ENCODE measurements around the gene CNOT4. TPM values are rescaled to one million over a fixed set of nuclear protein-coding genes. Genes with fewer than 3 reads are reported as not detected.

Gene CNOT4
- total and polyA plus RNA-seq, 5 donors = 9.9 to 33.1 (median 28.3) TPM

DNA sequence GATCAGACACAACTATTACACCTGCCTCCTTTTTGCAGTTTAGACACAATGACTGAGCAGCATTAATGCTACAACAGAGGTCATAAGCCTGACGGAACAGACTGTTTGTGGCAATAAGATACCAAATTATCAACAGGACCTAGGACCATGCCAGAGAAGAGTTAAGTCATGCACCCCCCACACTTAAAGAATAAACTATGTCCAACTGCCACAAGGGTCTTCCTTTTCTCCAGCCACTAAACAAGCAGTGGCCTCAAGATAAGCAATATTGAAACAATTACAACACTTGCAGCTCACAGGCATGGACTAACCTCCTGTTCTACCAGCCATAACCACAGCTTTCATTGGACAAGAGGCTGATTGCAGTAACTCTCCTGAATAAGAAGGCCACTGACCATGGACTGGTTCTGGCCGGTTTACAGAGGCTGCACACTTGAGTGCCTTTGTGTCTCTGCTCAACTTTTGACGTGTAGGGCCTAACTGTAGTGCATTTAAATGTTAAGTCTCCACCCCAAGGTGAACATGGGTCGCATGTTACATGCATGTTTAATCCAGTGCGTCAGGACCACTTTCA is 171.8 kb downstream of the CNOT4 start:
- intact Hi-C loops (cut with DNase I) = loop anchor here in 2 of 4 donors (5.0 to 10.0 kb wide), 2 partner anchors 53 to 56 kb away; no protein-coding TSS in a partner anchor
- Histone ChIP-seq H3K9me3 (ENCODE audit: control insufficient read depth, low read length) (no peaks in the 10 kb centered on the region), H3K4me3 (ENCODE audit: low read length) (no peak overlapping the region), H3K4me1 (ENCODE audit: control insufficient read depth, insufficient read depth, low read length) (peaks cover 2% of the 10 kb centered on the region), H3K27me3 (ENCODE audit: control insufficient read depth, insufficient read depth) (no peaks in the 10 kb centered on the region), H3K27ac (ENCODE audit: low read length) (no peak overlapping the region)
- ATAC-seq = no peak
- DNase-seq = no peak
- WGBS = 86% methylated on average over 5 of the region's 5 CpGs

DNA sequence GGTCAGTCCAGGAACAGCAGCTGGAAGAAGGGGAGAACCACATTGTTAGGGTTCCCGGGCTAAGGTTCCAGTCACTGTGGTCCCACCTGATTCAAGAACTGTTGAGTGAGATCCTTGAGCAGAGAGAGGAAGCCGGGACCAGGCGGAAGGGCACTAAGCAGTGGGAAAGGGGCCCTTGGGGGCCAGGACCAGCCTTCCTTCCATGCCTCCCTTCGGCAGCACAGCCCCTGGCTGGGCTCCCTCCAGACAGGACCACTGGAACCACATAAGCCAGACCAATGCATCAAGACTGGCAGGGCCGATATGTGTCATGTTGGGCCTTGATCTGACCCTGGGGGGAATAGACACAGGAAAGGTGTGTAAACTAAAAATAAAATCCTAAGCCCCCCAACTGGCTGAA is 172.4 kb downstream of the CNOT4 start:
- Histone ChIP-seq H3K4me1 (ENCODE audit: control insufficient read depth, insufficient read depth, low read length) (peaks cover 2% of the 10 kb centered on the region), H3K4me3 (ENCODE audit: low read length) (no peak overlapping the region), H3K27me3 (ENCODE audit: control insufficient read depth, insufficient read depth) (no peaks in the 10 kb centered on the region), H3K9me3 (ENCODE audit: control insufficient read depth, low read length) (no peaks in the 10 kb centered on the region), H3K27ac (ENCODE audit: low read length) (no peak overlapping the region)
- intact Hi-C loops (cut with DNase I) = loop anchor here in 2 of 4 donors (5.0 to 10.0 kb wide), 2 partner anchors 53 to 55 kb away; no protein-coding TSS in a partner anchor
- WGBS = 92% methylated on average over 5 of the region's 5 CpGs
- ATAC-seq (no peak), DNase-seq (no peak)

DNA sequence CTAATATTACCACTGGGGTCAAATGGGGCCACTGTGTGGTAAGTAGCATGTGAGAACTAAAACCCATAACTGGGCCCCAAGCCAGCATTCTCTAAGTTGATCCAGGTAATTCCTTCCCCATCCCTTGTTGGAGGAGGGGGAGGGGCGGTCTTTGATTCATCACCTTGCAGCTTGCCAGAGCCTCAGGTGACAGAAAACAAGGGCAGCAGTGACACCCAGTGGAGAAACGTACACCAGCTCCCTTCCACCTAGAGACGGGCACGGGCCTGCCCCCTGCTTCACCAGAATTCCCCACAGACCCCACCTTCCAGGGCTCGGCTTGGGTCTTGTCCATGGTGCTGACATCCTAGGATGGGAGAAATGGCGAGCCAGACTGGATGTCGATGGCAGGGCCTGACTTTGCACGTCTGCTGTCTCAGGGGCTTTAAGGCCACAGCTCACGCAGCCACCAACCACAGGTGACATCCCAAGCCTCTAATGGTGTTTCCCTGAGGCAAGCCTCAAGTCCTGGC is 174.2 kb downstream of the CNOT4 start:
- Histone ChIP-seq H3K27me3 (ENCODE audit: control insufficient read depth, insufficient read depth) (no peaks in the 10 kb centered on the region), H3K4me1 (ENCODE audit: control insufficient read depth, insufficient read depth, low read length) (no peaks in the 10 kb centered on the region), H3K4me3 (ENCODE audit: low read length) (no peak overlapping the region), H3K9me3 (ENCODE audit: control insufficient read depth, low read length) (no peaks in the 10 kb centered on the region), H3K27ac (ENCODE audit: low read length) (no peak overlapping the region)
- ATAC-seq (peak; percentile 60 to 62), DNase-seq (peak in 2 of 3 donors; percentile 26 to 47)
- intact Hi-C loops (cut with DNase I) = loop anchor here in 2 of 4 donors (5.0 to 10.0 kb wide), 2 partner anchors 51 to 53 kb away; no protein-coding TSS in a partner anchor
- 16% methylated on average over 9 of the region's 9 CpGs for WGBS

DNA sequence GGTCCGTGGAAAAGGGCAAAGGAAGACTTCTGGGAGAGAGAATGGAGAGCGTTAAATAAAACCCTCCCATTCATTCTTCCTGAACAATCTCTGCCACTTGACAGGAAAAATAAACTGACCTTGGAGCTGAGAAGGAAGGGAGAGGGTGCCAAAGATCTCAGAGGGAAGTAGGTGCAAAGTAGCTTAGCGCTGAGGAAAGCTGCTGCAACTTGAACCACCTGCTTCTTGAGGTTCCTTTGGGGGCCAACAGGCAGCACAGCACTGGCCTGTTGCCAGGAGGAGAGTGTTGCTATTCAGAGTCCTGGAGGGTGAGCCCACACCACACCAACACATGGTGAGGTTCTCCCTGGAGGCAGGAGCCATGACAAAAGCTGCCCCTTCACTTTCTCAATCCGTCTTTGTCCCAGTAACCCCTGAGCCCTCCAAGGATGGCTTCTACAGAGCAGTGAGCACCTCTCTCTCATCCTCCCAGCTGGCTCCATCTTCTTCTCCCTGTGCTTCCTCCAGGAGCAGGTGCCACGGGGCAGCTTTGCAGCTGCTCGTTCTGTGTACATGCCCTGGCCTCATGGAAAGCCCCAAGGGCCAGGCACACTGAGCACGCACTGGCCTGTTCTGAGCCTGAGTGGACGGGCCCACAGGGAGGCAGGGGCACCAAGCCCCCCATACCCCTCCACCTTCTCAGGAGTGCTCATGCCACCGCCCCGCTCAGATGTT is 174.9 kb downstream of the CNOT4 start:
- DNase-seq = no peak
- H3K4me3 ChIP-seq (ENCODE audit: low read length) = no peak overlapping the region
- H3K9me3 ChIP-seq (ENCODE audit: control insufficient read depth, low read length) = no peaks in the 10 kb centered on the region
- no peaks in the 10 kb centered on the region for H3K27me3 ChIP-seq (ENCODE audit: control insufficient read depth, insufficient read depth)
- WGBS = 69% methylated on average over 10 of the region's 10 CpGs
- no peak overlapping the region for H3K27ac ChIP-seq (ENCODE audit: low read length)
- peak; percentile 14 to 40 for ATAC-seq
- H3K4me1 ChIP-seq (ENCODE audit: control insufficient read depth, insufficient read depth, low read length) = no peaks in the 10 kb centered on the region
- intact Hi-C loops (cut with DNase I) = loop anchor here in 2 of 4 donors (5.0 to 10.0 kb wide), 2 partner anchors 50 to 53 kb away; no protein-coding TSS in a partner anchor

DNA sequence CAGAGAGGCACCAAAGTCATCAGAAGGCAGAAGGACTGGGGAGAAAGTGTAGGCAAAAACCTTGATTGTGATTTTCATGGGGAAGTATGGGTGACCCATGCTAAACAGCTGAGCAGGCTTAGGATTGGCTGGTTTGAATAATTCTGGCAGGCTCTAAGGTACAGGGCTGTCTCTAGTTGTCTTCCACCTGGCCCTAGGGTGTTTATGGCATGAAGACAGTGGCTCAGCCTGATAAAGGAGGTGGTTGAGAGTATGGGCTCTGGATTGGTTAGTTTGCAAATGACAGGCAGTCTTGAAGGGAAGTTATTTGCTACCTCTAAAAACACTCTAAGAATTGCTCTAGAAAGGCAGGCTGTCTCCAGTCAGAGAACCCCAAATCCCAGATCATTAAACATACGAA is 176.0 kb downstream of the CNOT4 start:
- intact Hi-C loops (cut with DNase I) = loop anchor here in 1 of 4 donors (10.0 kb wide), 1 partner anchor 49 kb away; no protein-coding TSS in a partner anchor

DNA sequence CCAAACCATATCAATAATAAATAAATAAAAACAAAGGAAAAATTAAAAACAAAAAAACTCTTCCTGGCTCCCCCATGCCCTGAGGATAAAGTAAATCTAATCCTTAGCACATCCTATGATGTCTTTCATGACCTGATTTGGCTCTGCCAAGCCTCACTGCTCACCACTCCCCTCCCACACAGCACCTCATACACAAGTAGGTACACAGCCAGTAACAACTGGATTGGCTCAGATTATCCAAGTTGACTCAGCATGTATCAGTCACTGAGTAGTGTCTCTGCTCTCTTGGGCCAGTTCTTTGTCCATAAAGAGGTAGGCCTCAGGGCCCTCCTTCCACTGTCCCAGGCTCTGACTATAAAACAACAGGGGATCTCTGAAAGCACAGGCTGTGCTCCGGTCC is 176.7 kb downstream of the CNOT4 start:
- H3K27ac ChIP-seq (ENCODE audit: low read length) = no peak overlapping the region
- intact Hi-C loops (cut with DNase I) = loop anchor here in 1 of 4 donors (10.0 kb wide), 1 partner anchor 48 kb away; no protein-coding TSS in a partner anchor
- no peak overlapping the region for H3K4me3 ChIP-seq (ENCODE audit: low read length)
- 85% methylated on average over 1 of the region's 1 CpG for WGBS
- DNase-seq (no peak), ATAC-seq (no peak)
- H3K27me3 ChIP-seq (ENCODE audit: control insufficient read depth, insufficient read depth) = no peaks in the 10 kb centered on the region
- no peaks in the 10 kb centered on the region for H3K4me1 ChIP-seq (ENCODE audit: control insufficient read depth, insufficient read depth, low read length)
- no peaks in the 10 kb centered on the region for H3K9me3 ChIP-seq (ENCODE audit: control insufficient read depth, low read length)

More for the DNA sequence above, 176.0 kb downstream of the CNOT4 start:
- Histone ChIP-seq H3K4me3 (ENCODE audit: low read length) (no peak overlapping the region), H3K27ac (ENCODE audit: low read length) (no peak overlapping the region), H3K9me3 (ENCODE audit: control insufficient read depth, low read length) (no peaks in the 10 kb centered on the region), H3K27me3 (ENCODE audit: control insufficient read depth, insufficient read depth) (no peaks in the 10 kb centered on the region), H3K4me1 (ENCODE audit: control insufficient read depth, insufficient read depth, low read length) (no peaks in the 10 kb centered on the region)
- no peak for ATAC-seq
- no peak for DNase-seq
- WGBS = 92% methylated on average over 1 of the region's 1 CpG

DNA sequence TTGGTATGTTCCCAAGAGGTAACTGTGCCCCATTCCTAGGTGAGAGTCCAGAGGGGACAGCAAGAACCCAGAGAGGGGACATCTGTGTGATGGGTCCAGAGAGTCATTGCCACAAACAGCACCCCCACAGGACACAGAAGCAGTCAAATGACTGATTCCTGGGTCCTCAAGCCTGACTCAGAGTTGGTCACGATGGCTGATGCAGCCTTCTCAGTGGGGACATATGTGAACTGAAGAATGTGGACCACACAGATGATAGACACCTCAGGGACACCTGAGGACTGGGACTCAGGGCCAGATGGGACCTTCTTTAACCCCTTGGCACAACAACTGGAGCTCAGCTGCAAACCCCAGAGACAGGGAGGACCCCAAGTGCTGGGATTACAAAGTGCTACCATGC is 179.8 kb downstream of the CNOT4 start:
- intact Hi-C loops (cut with DNase I) = loop anchor here in 1 of 4 donors (10.0 kb wide), 1 partner anchor 45 kb away; no protein-coding TSS in a partner anchor
- no peak overlapping the region for H3K27ac ChIP-seq (ENCODE audit: low read length)
- no peaks in the 10 kb centered on the region for H3K27me3 ChIP-seq (ENCODE audit: control insufficient read depth, insufficient read depth)
- no peak overlapping the region for H3K4me3 ChIP-seq (ENCODE audit: low read length)
- 87% methylated on average over 1 of the region's 1 CpG for WGBS
- peaks cover 3% of the 10 kb centered on the region for H3K4me1 ChIP-seq (ENCODE audit: control insufficient read depth, insufficient read depth, low read length)
- ATAC-seq (no peak), DNase-seq (no peak)
- H3K9me3 ChIP-seq (ENCODE audit: control insufficient read depth, low read length) = no peaks in the 10 kb centered on the region

DNA sequence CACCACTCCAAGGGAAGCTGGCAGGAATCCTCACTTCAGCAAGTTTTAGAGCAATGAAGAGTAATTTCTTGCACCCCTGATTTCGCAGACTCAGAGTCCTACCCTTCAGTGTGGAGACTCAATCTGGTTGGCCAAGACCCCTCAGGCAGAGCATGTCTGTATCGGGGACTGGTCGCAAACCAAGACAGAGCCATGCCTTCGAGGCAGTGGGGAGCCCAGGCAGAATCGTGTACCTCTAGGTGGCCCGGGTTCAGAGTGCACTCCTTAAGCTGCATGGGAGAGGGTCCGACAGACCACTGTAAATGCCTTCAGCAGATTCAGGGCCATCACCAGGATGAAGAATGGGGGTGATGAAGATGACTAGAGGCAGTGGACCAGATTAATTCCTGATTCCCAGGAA is 181.4 kb downstream of the CNOT4 start:
- DNase-seq (no peak), ATAC-seq (no peak)
- WGBS = 96% methylated on average over 7 of the region's 7 CpGs
- intact Hi-C loops (cut with DNase I) = no loop called here
- Histone ChIP-seq H3K27me3 (ENCODE audit: control insufficient read depth, insufficient read depth) (no peaks in the 10 kb centered on the region), H3K9me3 (ENCODE audit: control insufficient read depth, low read length) (no peaks in the 10 kb centered on the region), H3K4me3 (ENCODE audit: low read length) (no peak overlapping the region), H3K4me1 (ENCODE audit: control insufficient read depth, insufficient read depth, low read length) (peaks cover 3% of the 10 kb centered on the region), H3K27ac (ENCODE audit: low read length) (no peak overlapping the region)

DNA sequence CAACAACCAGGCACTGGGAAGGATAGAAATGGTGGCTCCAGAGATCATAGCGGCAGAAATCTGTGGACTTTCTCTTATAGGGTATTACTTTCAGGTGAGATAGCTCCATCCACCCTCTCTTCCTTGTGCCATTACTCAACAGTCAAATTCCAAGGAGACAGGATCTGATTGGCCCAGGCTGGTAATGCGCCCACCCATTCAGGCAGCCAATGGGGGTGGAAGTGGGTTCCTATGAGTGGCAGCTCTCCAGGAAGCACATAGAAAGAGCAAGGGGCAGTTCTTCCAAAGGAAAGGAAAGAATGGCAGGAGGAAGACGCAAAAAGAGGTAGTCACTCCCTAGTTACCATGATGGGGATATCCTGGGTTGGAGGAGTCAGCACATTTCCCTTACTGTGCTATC is 181.8 kb downstream of the CNOT4 start:
- H3K4me3 ChIP-seq (ENCODE audit: low read length) = no peak overlapping the region
- no peak for DNase-seq
- 93% methylated on average over 3 of the region's 3 CpGs for WGBS
- H3K4me1 ChIP-seq (ENCODE audit: control insufficient read depth, insufficient read depth, low read length) = peaks cover 3% of the 10 kb centered on the region
- H3K9me3 ChIP-seq (ENCODE audit: control insufficient read depth, low read length) = no peaks in the 10 kb centered on the region
- H3K27me3 ChIP-seq (ENCODE audit: control insufficient read depth, insufficient read depth) = no peaks in the 10 kb centered on the region
- H3K27ac ChIP-seq (ENCODE audit: low read length) = no peak overlapping the region
- no peak for ATAC-seq
- intact Hi-C loops (cut with DNase I) = no loop called here

DNA sequence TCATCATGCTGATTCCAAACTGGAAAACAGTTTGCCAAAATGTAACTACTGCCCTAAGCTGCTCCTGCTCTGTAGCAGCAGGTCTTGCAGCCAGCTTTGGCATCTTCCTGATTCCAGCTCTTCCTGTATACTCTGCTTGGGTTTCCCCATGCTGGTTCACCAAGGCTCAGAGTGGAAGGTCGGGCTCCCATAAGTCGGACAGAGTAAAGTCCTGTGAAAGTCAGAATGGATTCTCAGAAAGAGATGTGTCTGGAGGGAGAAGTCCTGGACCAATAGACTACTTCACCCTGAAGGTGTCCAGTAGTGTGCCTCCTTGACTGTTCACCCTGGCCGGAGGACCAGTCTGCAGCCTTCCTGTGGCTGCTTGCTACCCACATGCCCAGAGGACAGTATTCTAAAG is 182.4 kb downstream of the CNOT4 start:
- ATAC-seq (no peak), DNase-seq (no peak)
- no peaks in the 10 kb centered on the region for H3K9me3 ChIP-seq (ENCODE audit: control insufficient read depth, low read length)
- H3K4me3 ChIP-seq (ENCODE audit: low read length) = no peak overlapping the region
- H3K27ac ChIP-seq (ENCODE audit: low read length) = no peak overlapping the region
- 93% methylated on average over 3 of the region's 3 CpGs for WGBS
- peaks cover 3% of the 10 kb centered on the region for H3K4me1 ChIP-seq (ENCODE audit: control insufficient read depth, insufficient read depth, low read length)
- intact Hi-C loops (cut with DNase I) = no loop called here
- H3K27me3 ChIP-seq (ENCODE audit: control insufficient read depth, insufficient read depth) = no peaks in the 10 kb centered on the region

DNA sequence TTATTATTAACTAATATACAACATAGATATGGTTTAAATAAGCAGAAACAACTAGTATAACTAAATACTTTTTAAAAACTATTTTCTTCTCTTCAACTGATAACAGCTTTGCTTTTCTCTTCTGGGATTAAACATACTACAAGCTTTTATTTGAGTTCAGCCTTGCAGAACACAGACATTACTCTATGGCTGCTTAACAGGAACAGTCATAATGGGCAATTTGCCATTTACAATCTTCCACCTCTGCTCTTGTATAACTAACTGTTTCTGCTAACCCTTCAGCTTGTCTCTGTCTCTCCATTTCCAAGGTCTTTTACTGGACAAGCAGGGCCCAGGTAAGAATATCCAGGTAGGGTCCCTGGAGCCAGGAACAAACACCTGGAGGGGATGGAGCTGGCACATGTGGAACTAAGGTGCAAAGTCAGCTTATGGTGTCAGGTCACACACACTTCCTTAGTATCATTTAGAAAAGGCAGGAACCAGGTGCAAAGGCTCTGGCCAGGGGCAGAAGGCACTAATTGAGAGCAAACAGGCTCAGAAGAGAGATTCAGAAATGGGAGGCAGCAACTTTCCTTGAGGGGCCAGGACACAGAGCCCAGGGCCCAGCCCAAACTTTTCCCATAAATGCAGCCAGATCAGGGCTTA is 183.1 kb downstream of the CNOT4 start:
- H3K4me1 ChIP-seq (ENCODE audit: control insufficient read depth, insufficient read depth, low read length) = peaks cover 3% of the 10 kb centered on the region
- ATAC-seq (no peak), DNase-seq (no peak)
- intact Hi-C loops (cut with DNase I) = no loop called here
- H3K9me3 ChIP-seq (ENCODE audit: control insufficient read depth, low read length) = no peaks in the 10 kb centered on the region
- H3K4me3 ChIP-seq (ENCODE audit: low read length) = no peak overlapping the region
- no peaks in the 10 kb centered on the region for H3K27me3 ChIP-seq (ENCODE audit: control insufficient read depth, insufficient read depth)
- no peak overlapping the region for H3K27ac ChIP-seq (ENCODE audit: low read length)
